Activated naive CD8-positive, alpha-beta T cell treated with anti-CD3 and anti-CD28 coated beads for 36 hours (primary cell): ENCODE measurements around the gene CSMD2. TPM values are rescaled to one million over a fixed set of nuclear protein-coding genes. Genes with fewer than 3 reads are reported as not detected.

Experiments used
- DNase-seq: peaks from one replicate; pipeline ENCODE4 v3.0.0; 2021
- H3K27ac Mint-ChIP-seq: one replicate; pipeline ENCODE4 v1.8.0; 2022; ENCODE audit warnings: mild to moderate bottlenecking, moderate library complexity, mixed read lengths
- H3K27me3 Mint-ChIP-seq: one replicate; pipeline ENCODE4 v1.8.0; 2022; ENCODE audit warnings: mild to moderate bottlenecking, mixed read lengths
- H3K36me3 Mint-ChIP-seq: one replicate; pipeline ENCODE4 v1.8.0; 2021; ENCODE audit warnings: mild to moderate bottlenecking, mixed read lengths
- H3K4me1 Mint-ChIP-seq: one replicate; pipeline ENCODE4 v1.8.0; 2021; ENCODE audit warnings: mixed read lengths
- H3K4me3 Mint-ChIP-seq: one replicate; pipeline ENCODE4 v1.8.0; 2022; ENCODE audit warnings: mild to moderate bottlenecking, moderate library complexity, mixed read lengths
- H3K9me3 Mint-ChIP-seq: one replicate; pipeline ENCODE4 v1.8.0; 2022; ENCODE audit warnings: mixed read lengths
- total RNA-seq, 2 experiments: library from RNA; stranded (reverse); gene quantifications; one replicate each; pipeline ENCODE4 v1.2.3, GENCODE V29; 2021

Gene CSMD2
- total RNA-seq, 2 experiments from 2014 or later: not detected

DNA sequence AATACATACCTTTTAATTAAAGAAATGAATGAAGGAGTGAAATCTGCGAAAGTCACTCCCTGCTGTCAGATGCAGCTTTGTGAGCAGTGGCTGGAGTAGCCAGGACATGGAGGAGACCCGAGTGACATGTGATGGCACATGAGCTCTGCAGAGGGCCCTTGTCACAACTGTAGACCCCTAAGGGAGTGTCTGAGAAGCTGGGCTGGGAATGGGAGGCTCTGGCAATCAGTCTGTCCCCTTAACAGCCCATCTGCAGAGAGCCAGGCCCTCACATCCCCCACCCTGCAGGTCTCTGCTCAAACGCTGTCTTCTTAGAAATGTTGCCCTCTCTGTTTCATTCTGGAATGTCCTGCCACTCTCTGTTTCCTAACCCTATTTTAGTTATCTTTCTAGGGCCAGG lies 176.9 kb downstream of the CSMD2 start:
- Mint-ChIP-seq H3K4me1 (no peaks in the 10 kb centered on the region), H3K4me3 (no peak overlapping the region), H3K27ac (no peak overlapping the region), H3K36me3 (no peaks in the 10 kb centered on the region), H3K9me3 (no peaks in the 10 kb centered on the region), H3K27me3 (no peaks in the 10 kb centered on the region)
- no peak for DNase-seq

DNA sequence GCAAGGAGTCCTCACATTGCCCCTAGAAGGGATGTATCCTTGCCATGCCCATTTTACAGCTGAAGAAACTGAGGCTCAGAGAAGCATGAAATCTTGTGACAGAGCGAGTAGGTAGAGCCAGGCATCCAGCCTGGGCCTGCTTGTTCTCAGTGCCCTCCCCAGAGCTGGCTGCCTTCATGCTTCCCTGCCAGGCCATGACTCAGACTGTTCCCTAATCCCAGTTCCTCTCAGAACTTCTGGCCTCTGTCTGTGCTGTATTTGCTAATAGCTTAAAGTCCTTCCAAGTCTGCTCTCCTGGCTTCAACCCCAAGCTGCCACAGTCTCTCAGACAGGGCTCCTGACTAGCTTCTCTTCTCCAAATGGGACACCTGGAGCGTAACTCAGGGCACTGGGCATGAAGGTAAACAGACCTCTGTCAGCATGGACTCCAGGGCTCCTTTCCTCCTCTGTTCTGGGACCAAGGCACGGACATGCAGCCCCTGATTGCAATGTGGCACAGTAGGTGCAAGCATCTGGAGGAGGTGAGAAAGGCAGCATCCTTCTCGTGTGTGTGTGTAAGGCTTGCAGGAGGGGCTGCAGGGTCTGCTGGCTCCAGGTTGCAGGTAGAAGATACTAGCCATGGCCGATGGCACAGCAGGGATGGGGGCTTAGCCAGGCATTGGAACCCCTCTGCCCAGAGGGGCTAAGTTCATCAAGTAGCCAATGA lies 178.5 kb downstream of the CSMD2 start:
- no peak overlapping the region for H3K4me3 Mint-ChIP-seq
- H3K9me3 Mint-ChIP-seq: no peaks in the 10 kb centered on the region
- peaks cover 10% of the 10 kb centered on the region for H3K27me3 Mint-ChIP-seq
- H3K4me1 Mint-ChIP-seq: no peaks in the 10 kb centered on the region
- H3K27ac Mint-ChIP-seq: no peak overlapping the region
- DNase-seq: no peak
- no peaks in the 10 kb centered on the region for H3K36me3 Mint-ChIP-seq

GRCh38 chr1:33985656-33986055 lies 179.4 kb downstream of the CSMD2 start:
- DNase-seq: no peak
- no peaks in the 10 kb centered on the region for H3K9me3 Mint-ChIP-seq
- H3K27me3 Mint-ChIP-seq: peaks cover 10% of the 10 kb centered on the region
- no peaks in the 10 kb centered on the region for H3K4me1 Mint-ChIP-seq
- no peak overlapping the region for H3K4me3 Mint-ChIP-seq
- H3K36me3 Mint-ChIP-seq: no peaks in the 10 kb centered on the region
- H3K27ac Mint-ChIP-seq: no peak overlapping the region

GRCh38 chr1:33984906-33985565 lies 180.0 kb downstream of the CSMD2 start:
- peaks cover 10% of the 10 kb centered on the region for H3K27me3 Mint-ChIP-seq
- DNase-seq: no peak
- H3K9me3 Mint-ChIP-seq: no peaks in the 10 kb centered on the region
- H3K4me1 Mint-ChIP-seq: no peaks in the 10 kb centered on the region
- no peaks in the 10 kb centered on the region for H3K36me3 Mint-ChIP-seq
- H3K4me3 Mint-ChIP-seq: no peak overlapping the region
- no peak overlapping the region for H3K27ac Mint-ChIP-seq

DNA sequence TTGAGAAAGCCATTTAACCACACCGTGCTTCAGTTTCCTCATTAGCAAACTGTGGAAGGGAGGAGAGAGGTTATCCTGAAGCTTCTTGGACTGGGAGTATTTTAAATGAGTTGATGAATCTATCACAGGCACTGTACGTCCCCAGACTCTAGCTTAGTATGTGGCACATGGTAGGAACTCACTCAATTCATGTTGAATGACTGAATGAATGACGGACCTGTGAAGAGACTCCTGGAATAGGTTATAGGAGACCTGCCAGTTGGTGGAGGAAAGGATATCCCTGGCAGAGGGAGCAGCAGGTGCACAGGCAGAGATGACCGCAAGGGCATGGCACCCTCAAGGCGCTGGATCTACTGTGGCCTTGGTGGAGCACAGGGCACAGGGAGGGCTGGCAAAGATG lies 182.6 kb downstream of the CSMD2 start:
- Mint-ChIP-seq H3K9me3 (no peaks in the 10 kb centered on the region), H3K4me1 (no peaks in the 10 kb centered on the region), H3K27me3 (peaks cover 10% of the 10 kb centered on the region), H3K4me3 (no peak overlapping the region), H3K27ac (no peak overlapping the region), H3K36me3 (no peaks in the 10 kb centered on the region)
- no peak for DNase-seq

DNA sequence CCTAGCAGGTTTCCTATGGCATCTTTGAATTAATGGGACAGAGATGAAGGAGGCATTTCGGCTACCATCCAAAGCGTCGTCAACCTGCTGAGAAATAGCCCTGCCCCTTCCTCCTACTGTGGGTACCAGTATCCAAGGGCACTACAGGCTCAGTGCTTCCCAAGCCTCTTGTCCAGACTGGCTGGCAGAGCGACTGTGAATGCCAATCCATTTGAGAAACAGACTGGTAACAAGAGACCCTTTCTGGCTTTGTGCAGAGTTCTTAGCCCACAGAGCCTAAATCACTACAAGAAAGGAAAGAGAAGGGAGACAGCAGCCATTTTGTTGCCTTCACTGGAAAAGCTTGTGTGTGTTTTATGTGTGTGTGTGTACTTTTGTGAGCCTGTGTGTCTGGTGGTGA lies 185.7 kb downstream of the CSMD2 start:
- no peak for DNase-seq
- H3K4me1 Mint-ChIP-seq: no peaks in the 10 kb centered on the region
- H3K27ac Mint-ChIP-seq: no peak overlapping the region
- H3K36me3 Mint-ChIP-seq: no peaks in the 10 kb centered on the region
- no peak overlapping the region for H3K4me3 Mint-ChIP-seq
- H3K27me3 Mint-ChIP-seq: peaks cover 10% of the 10 kb centered on the region
- no peaks in the 10 kb centered on the region for H3K9me3 Mint-ChIP-seq

GRCh38 chr1:33975961-33976360 lies 189.1 kb downstream of the CSMD2 start:
- no peak overlapping the region for H3K4me3 Mint-ChIP-seq
- no peak overlapping the region for H3K27ac Mint-ChIP-seq
- H3K4me1 Mint-ChIP-seq: no peaks in the 10 kb centered on the region
- no peaks in the 10 kb centered on the region for H3K36me3 Mint-ChIP-seq
- H3K27me3 Mint-ChIP-seq: no peaks in the 10 kb centered on the region
- no peak for DNase-seq
- no peaks in the 10 kb centered on the region for H3K9me3 Mint-ChIP-seq

DNA sequence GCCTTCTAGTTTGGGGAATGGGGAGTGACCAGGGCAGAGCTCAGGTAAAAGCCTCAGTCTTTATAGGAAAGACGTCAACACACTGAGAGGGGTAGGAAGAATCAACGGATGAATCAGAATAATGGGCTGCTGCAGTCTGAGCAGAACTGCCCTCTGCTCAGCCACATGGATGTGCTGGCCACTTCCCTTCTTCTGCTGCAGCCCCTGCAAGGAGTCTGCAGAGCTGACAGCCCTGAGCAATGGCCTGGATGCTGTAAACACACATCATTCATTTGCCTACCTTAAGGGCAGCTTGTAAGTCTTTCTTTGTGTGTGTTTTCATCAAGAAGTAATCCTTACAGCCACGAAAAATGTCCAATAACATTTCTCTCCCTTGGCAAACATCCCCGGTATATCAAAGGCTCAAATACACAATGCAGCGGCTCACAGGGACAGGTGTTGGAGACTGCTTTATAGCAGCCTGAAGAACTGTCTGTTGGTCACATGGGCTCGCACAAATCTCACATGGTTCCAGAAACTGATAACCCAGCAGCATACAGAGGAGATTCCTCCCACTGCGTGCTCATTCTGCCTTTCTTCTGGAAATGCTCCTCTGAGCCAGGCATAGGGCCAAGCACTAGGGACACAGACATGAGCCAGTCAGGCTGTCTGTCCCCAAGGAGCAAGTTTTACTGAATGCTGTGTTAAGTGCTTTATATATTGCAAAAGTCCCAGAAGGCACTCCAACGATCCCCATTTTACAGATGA lies 191.1 kb downstream of the CSMD2 start:
- Mint-ChIP-seq H3K9me3 (no peaks in the 10 kb centered on the region), H3K4me1 (no peaks in the 10 kb centered on the region), H3K27ac (no peak overlapping the region), H3K27me3 (no peaks in the 10 kb centered on the region), H3K4me3 (no peak overlapping the region), H3K36me3 (no peaks in the 10 kb centered on the region)
- no peak for DNase-seq

DNA sequence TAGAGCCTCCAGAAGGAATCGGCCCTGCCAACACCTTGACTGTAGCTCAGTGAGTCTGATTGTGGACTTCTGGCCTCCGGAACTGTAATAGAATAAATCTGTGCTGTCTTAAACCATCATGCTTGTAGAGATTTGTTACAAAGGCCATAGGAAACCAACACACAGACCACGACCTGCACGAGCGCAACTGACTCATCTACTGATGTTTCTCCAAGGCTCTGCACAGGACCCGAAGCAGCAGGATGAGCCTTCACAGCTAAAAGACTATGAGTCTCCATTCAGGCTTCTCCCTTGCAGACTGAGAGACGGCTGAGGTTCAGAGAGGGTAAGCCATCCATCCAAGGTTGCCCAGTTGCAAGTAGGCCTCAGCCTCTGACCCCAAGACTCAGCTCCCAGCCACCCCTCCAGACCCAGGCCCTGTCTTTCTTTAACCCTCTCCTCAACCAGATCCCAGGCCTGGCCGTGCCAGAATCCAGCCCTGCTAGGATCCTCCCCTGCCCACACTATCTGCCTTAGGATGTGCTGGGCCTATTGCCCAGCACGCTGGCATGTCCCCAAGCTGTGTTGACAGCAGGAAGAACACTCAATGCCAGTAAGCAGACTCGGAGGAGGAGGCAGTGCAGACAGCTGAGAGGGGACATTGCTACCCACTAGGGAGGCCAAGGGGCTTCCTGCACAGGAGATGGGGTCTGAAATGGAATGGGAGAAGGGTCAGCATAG lies 192.2 kb downstream of the CSMD2 start:
- H3K4me3 Mint-ChIP-seq: no peak overlapping the region
- H3K27ac Mint-ChIP-seq: no peak overlapping the region
- H3K27me3 Mint-ChIP-seq: no peaks in the 10 kb centered on the region
- no peaks in the 10 kb centered on the region for H3K9me3 Mint-ChIP-seq
- no peaks in the 10 kb centered on the region for H3K4me1 Mint-ChIP-seq
- no peaks in the 10 kb centered on the region for H3K36me3 Mint-ChIP-seq
- no peak for DNase-seq

DNA sequence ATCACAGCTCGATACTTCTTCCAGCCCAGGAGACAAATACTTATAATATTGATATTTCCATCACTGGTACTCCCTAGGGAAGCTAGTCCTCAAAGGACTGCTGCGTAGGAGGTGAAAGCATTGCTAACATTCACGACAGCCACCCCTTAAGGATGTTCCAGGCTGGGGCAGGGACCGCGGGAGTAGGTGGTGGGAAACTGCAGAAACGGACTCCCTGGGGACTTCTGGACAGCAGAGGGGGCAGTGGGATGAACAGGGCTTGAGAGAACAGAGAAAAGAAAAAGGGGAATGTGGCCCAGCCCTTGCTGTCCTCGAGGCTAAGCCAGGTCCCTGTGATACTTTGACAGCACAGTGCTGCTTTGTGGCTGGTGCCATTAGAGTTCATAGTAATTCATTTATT lies 193.1 kb downstream of the CSMD2 start:
- no peak overlapping the region for H3K4me3 Mint-ChIP-seq
- H3K36me3 Mint-ChIP-seq: no peaks in the 10 kb centered on the region
- H3K27ac Mint-ChIP-seq: no peak overlapping the region
- no peak for DNase-seq
- H3K9me3 Mint-ChIP-seq: no peaks in the 10 kb centered on the region
- no peaks in the 10 kb centered on the region for H3K27me3 Mint-ChIP-seq
- H3K4me1 Mint-ChIP-seq: no peaks in the 10 kb centered on the region

GRCh38 chr1:33971018-33971710 lies 193.9 kb downstream of the CSMD2 start:
- Mint-ChIP-seq H3K36me3 (no peaks in the 10 kb centered on the region), H3K4me3 (no peak overlapping the region), H3K27ac (no peak overlapping the region), H3K9me3 (no peaks in the 10 kb centered on the region), H3K4me1 (no peaks in the 10 kb centered on the region), H3K27me3 (no peaks in the 10 kb centered on the region)
- DNase-seq: no peak

DNA sequence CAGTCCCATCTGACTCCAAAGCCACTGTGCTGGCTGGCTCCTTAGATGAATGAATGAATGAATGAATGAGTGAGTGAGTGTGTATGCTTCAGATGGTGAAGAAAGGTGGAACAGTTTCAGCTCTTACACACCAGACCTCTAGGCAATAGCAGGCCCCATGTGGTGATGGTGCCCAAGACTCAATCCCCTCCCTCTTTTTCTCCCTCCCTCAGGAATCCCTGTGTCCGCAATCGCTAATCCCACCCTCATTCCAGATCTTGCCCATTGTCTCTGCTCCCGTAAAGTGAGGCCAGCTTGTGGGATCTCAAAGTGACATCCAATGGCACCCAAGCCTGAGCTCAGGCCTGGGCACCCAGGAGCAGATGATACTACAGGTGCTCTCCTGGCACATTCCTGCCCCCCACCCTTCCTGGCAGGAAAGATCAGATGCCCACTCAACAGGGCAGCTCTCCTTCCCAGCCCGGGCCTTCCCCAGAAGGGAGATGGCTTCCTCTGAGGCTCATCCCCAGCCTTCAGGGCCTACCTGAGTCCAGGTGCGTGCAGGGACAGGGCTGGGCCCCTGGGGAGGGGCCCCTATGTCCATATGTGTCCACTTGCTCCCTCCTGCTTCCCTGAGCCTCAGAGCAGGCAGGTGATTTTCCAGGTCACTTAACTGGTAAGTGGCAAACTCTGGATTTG lies 194.7 kb downstream of the CSMD2 start:
- no peak overlapping the region for H3K4me3 Mint-ChIP-seq
- DNase-seq: no peak
- H3K36me3 Mint-ChIP-seq: no peaks in the 10 kb centered on the region
- H3K27me3 Mint-ChIP-seq: no peaks in the 10 kb centered on the region
- H3K9me3 Mint-ChIP-seq: no peaks in the 10 kb centered on the region
- H3K27ac Mint-ChIP-seq: no peak overlapping the region
- H3K4me1 Mint-ChIP-seq: no peaks in the 10 kb centered on the region

DNA sequence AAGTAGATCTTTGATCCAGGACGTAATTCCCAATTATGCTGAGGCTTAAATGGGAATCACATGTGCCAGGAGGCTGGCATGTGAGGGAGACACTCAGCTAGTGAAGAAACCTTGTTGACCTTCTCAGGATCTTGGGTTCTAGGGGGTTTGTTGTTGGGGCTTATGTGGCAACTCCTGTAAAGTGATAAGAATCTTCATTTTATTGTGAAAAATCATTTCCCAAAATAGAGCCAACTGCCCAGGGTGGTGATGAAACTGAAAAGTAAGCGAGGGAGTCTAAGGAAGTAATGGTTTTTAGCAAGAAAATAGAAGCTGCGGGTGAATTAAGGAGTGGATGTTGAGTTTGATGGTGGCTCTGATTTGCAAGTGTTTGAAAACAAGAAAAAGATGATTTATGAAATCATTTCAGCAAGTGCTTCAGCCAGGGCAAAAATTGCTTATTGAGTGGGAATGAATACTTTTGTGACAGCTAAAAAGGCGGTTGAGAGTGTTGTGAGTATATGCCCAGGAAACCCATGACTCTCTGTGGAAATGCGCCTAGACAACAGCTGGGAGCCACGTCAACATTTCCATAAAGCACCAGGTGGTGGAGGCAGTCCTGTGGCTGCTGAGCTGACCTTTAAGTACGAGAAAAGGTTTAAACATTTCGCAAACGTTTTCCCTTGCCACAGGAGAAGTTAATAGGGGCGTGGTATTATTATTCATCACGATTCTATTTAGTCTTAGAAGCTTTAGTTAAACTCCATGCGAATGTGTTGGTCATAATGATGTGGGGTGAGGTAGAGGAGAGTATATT lies 198.5 kb downstream of the CSMD2 start:
- H3K36me3 Mint-ChIP-seq: no peaks in the 10 kb centered on the region
- H3K9me3 Mint-ChIP-seq: no peaks in the 10 kb centered on the region
- DNase-seq: no peak
- no peaks in the 10 kb centered on the region for H3K27me3 Mint-ChIP-seq
- H3K4me1 Mint-ChIP-seq: no peaks in the 10 kb centered on the region
- no peak overlapping the region for H3K4me3 Mint-ChIP-seq
- no peak overlapping the region for H3K27ac Mint-ChIP-seq

- DNase-seq: no peak
- no peaks in the 10 kb centered on the region for H3K9me3 Mint-ChIP-seq
- no peak overlapping the region for H3K27ac Mint-ChIP-seq
Observed at GRCh38 chr1:33965086-33965485, 199.9 kb downstream of the CSMD2 start.

More at GRCh38 chr1:33965086-33965485, 199.9 kb downstream of the CSMD2 start:
- no peaks in the 10 kb centered on the region for H3K36me3 Mint-ChIP-seq
- no peak overlapping the region for H3K4me3 Mint-ChIP-seq
- H3K27me3 Mint-ChIP-seq: no peaks in the 10 kb centered on the region
- H3K4me1 Mint-ChIP-seq: no peaks in the 10 kb centered on the region
